HEK293T (cell line): ENCODE data around the gene CBFA2T2.

Experiments used
- FOXK2 ChIP-seq: fragments of 450-650 bp; IDR thresholded peaks from 2 replicates; pipeline ENCODE4 v1.6.1; 2016; ENCODE audit warnings: mild to moderate bottlenecking
- FOXM1 ChIP-seq: fragments of 450-650 bp; IDR thresholded peaks from 2 replicates; pipeline ENCODE4 v1.6.1; 2017; ENCODE audit warnings: mild to moderate bottlenecking, borderline replicate concordance
- HDGF ChIP-seq: fragments of 450-650 bp; IDR thresholded peaks from 2 replicates; pipeline ENCODE4 v1.6.1; 2017; ENCODE audit warnings: antibody characterized with exemption, borderline replicate concordance
- SP1 ChIP-seq: fragments of 450-650 bp; IDR thresholded peaks from 2 replicates; pipeline ENCODE4 v1.6.1; 2017
- TARDBP ChIP-seq: fragments of 450-650 bp; IDR thresholded peaks from 2 replicates; pipeline ENCODE4 v1.6.1; 2016

DNA sequence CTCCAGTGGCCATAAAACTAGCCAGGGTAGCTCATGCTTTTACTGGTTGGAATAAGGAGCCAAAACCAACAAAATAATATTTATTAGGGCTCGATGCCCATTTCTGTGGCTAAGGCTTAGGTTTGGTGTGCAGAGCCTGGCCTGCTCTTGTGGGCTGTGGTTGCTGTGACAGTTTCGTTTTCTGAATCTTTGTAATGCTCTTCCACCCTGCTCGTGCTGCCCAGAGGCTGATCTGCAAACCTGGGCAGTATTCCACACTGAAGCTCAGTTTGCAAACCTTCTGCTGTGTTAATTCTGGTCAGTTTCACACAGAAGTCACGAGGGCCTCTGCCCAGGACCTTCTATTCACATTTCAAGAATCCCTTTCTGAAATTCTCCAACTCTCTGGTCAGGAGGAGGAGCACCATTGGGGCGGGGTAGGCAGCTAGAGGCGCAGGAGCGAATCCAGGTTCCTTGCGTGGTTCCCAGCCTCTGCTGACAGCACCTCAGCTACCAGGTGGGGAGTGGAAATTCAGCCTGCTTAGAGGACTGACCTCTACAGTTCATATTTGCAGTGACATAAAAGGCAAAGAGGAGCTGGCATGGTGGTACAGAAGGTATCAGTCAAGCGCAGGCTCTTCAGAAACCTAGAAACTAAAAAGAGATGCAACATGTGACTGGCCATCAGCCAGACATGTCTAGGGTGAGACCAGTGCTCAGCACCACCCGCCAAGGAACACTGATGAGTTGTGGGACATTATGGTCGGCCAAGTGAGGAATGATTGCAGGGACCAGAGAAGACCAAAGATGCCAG, 157.9 kb downstream of the CBFA2T2 start:
- TF ChIP-seq FOXK2 (no peak), HDGF (no peak), FOXM1 (no peak), SP1 (no peak), TARDBP (no peak)
